ENCODE results near the gene CDH1.
"Not testable (repeated sequence)": the region's sequence is repeated elsewhere in the genome, so short reads cannot be mapped to it uniquely, and the experiment has no call there.

Gene CDH1

GRCh38 chr16:68842964-68843481, 105.9 kb downstream of the CDH1 start:
- H3K27me3 ChIP-seq (ENCODE audit: control insufficient read depth in 5 of 5, insufficient read depth in 4 of 5, low read length in 5 of 5); H3K9me3 ChIP-seq (ENCODE audit: control insufficient read depth in 5 of 5, low read length in 5 of 5); H3K36me3 ChIP-seq (ENCODE audit: control insufficient read depth in 5 of 5, insufficient read depth in 5 of 5, low read length in 5 of 5): not testable (repeated sequence)
- Histone ChIP-seq H3K27ac (ENCODE audit: low read depth, low read length) (peak overlapping the region; percentile 83), H3K4me1 (ENCODE audit: control insufficient read depth in 5 of 5, insufficient read depth in 5 of 5, low read length in 5 of 5) (peaks cover 0 to 15% (median 13%) of the 10 kb centered on the region in 5 donors), H3K4me3 (ENCODE audit: low read depth in 1 of 5, low read length in 5 of 5) (peak overlapping the region; percentile 75 to 97 (median 91)), H3K9ac (ENCODE audit: low read length in 5 of 5) (peak overlapping the region; percentile 30 to 99 (median 96))

GRCh38 chr16:68843482-68844210, 106.6 kb downstream of the CDH1 start, which contains the start of gene TANGO6:
Gene TANGO6, plus strand, starts transcription at chr16:68843531. Its CDS starts 87 bp downstream, at chr16:68843618.
- H3K4me1 ChIP-seq (ENCODE audit: control insufficient read depth in 5 of 5, insufficient read depth in 5 of 5, low read length in 5 of 5), result peaks cover 0 to 15% (median 13%) of the 10 kb centered on the region in 5 donors
- no peaks in the 10 kb centered on the region for H3K36me3 ChIP-seq (ENCODE audit: control insufficient read depth in 5 of 5, insufficient read depth in 5 of 5, low read length in 5 of 5)
- no peaks in the 10 kb centered on the region for H3K9me3 ChIP-seq (ENCODE audit: control insufficient read depth in 5 of 5, low read length in 5 of 5)
- peak within 1 kb of the TSS; percentile 83 for H3K27ac ChIP-seq (ENCODE audit: low read depth, low read length)
- peak within 1 kb of the TSS; percentile 83 to 97 (median 92) for H3K4me3 ChIP-seq (ENCODE audit: low read depth in 1 of 5, low read length in 5 of 5)
- H3K9ac ChIP-seq (ENCODE audit: low read length in 5 of 5), result peak within 1 kb of the TSS; percentile 30 to 99 (median 96)
- H3K27me3 ChIP-seq (ENCODE audit: control insufficient read depth in 5 of 5, insufficient read depth in 4 of 5, low read length in 5 of 5), result no peaks in the 10 kb centered on the region

GRCh38 chr16:68844211-68844564, 107.1 kb downstream of the CDH1 start:
- Histone ChIP-seq H3K9me3 (ENCODE audit: control insufficient read depth in 5 of 5, low read length in 5 of 5) (no peaks in the 10 kb centered on the region), H3K4me3 (ENCODE audit: low read depth in 1 of 5, low read length in 5 of 5) (peak overlapping the region; percentile 83 to 97 (median 92)), H3K27me3 (ENCODE audit: control insufficient read depth in 5 of 5, insufficient read depth in 4 of 5, low read length in 5 of 5) (no peaks in the 10 kb centered on the region), H3K27ac (ENCODE audit: low read depth, low read length) (peak overlapping the region; percentile 83), H3K36me3 (ENCODE audit: control insufficient read depth in 5 of 5, insufficient read depth in 5 of 5, low read length in 5 of 5) (no peaks in the 10 kb centered on the region), H3K4me1 (ENCODE audit: control insufficient read depth in 5 of 5, insufficient read depth in 5 of 5, low read length in 5 of 5) (peaks cover 0 to 15% (median 13%) of the 10 kb centered on the region in 5 donors), H3K9ac (ENCODE audit: low read length in 5 of 5) (peak overlapping the region; percentile 30 to 99 (median 96))

GRCh38 chr16:68848786-68849185, 111.7 kb downstream of the CDH1 start:
- Histone ChIP-seq H3K36me3 (ENCODE audit: control insufficient read depth in 5 of 5, insufficient read depth in 5 of 5, low read length in 5 of 5) (no peaks in the 10 kb centered on the region), H3K4me3 (ENCODE audit: low read depth in 1 of 5, low read length in 5 of 5) (no peak overlapping the region), H3K9ac (ENCODE audit: low read length in 5 of 5) (no peak overlapping the region), H3K27me3 (ENCODE audit: control insufficient read depth in 5 of 5, insufficient read depth in 4 of 5, low read length in 5 of 5) (no peaks in the 10 kb centered on the region), H3K4me1 (ENCODE audit: control insufficient read depth in 5 of 5, insufficient read depth in 5 of 5, low read length in 5 of 5) (peaks cover 0 to 15% (median 13%) of the 10 kb centered on the region in 5 donors), H3K9me3 (ENCODE audit: control insufficient read depth in 5 of 5, low read length in 5 of 5) (no peaks in the 10 kb centered on the region), H3K27ac (ENCODE audit: low read depth, low read length) (no peak overlapping the region)

- peaks cover 0 to 7% (median 5%) of the 10 kb centered on the region in 5 donors for H3K4me1 ChIP-seq (ENCODE audit: control insufficient read depth in 5 of 5, insufficient read depth in 5 of 5, low read length in 5 of 5)
- peak overlapping the region in 1 of 5 donors; percentile 51 for H3K9ac ChIP-seq (ENCODE audit: low read length in 5 of 5)
- no peaks in the 10 kb centered on the region for H3K36me3 ChIP-seq (ENCODE audit: control insufficient read depth in 5 of 5, insufficient read depth in 5 of 5, low read length in 5 of 5)
- no peak overlapping the region for H3K27ac ChIP-seq (ENCODE audit: low read depth, low read length)
- H3K4me3 ChIP-seq (ENCODE audit: low read depth in 1 of 5, low read length in 5 of 5), result no peak overlapping the region
- H3K9me3 ChIP-seq (ENCODE audit: control insufficient read depth in 5 of 5, low read length in 5 of 5), result no peaks in the 10 kb centered on the region
- H3K27me3 ChIP-seq (ENCODE audit: control insufficient read depth in 5 of 5, insufficient read depth in 4 of 5, low read length in 5 of 5), result no peaks in the 10 kb centered on the region
Observed at GRCh38 chr16:68850481-68850880, 113.4 kb downstream of the CDH1 start.

GRCh38 chr16:68851601-68852000, 114.5 kb downstream of the CDH1 start:
- Histone ChIP-seq H3K4me1 (ENCODE audit: control insufficient read depth in 5 of 5, insufficient read depth in 5 of 5, low read length in 5 of 5) (peaks cover 0 to 7% (median 5%) of the 10 kb centered on the region in 5 donors), H3K9ac (ENCODE audit: low read length in 5 of 5) (no peak overlapping the region), H3K27me3 (ENCODE audit: control insufficient read depth in 5 of 5, insufficient read depth in 4 of 5, low read length in 5 of 5) (no peaks in the 10 kb centered on the region), H3K4me3 (ENCODE audit: low read depth in 1 of 5, low read length in 5 of 5) (no peak overlapping the region), H3K9me3 (ENCODE audit: control insufficient read depth in 5 of 5, low read length in 5 of 5) (no peaks in the 10 kb centered on the region), H3K36me3 (ENCODE audit: control insufficient read depth in 5 of 5, insufficient read depth in 5 of 5, low read length in 5 of 5) (no peaks in the 10 kb centered on the region), H3K27ac (ENCODE audit: low read depth, low read length) (no peak overlapping the region)

- Histone ChIP-seq H3K36me3 (ENCODE audit: control insufficient read depth in 5 of 5, insufficient read depth in 5 of 5, low read length in 5 of 5) (peaks cover 5 to 22% (median 15%) of the 10 kb centered on the region in 5 donors), H3K4me3 (ENCODE audit: low read depth in 1 of 5, low read length in 5 of 5) (no peak overlapping the region), H3K9ac (ENCODE audit: low read length in 5 of 5) (no peak overlapping the region), H3K9me3 (ENCODE audit: control insufficient read depth in 5 of 5, low read length in 5 of 5) (no peaks in the 10 kb centered on the region), H3K27me3 (ENCODE audit: control insufficient read depth in 5 of 5, insufficient read depth in 4 of 5, low read length in 5 of 5) (no peaks in the 10 kb centered on the region), H3K27ac (ENCODE audit: low read depth, low read length) (no peak overlapping the region), H3K4me1 (ENCODE audit: control insufficient read depth in 5 of 5, insufficient read depth in 5 of 5, low read length in 5 of 5) (no peaks in the 10 kb centered on the region)
Observed at GRCh38 chr16:68857479-68857878, 120.4 kb downstream of the CDH1 start.

GRCh38 chr16:68859828-68860227, 122.7 kb downstream of the CDH1 start:
- H3K4me3 ChIP-seq (ENCODE audit: low read depth in 1 of 5, low read length in 5 of 5), result no peak overlapping the region
- peaks cover 5 to 37% (median 22%) of the 10 kb centered on the region in 5 donors for H3K36me3 ChIP-seq (ENCODE audit: control insufficient read depth in 5 of 5, insufficient read depth in 5 of 5, low read length in 5 of 5)

GRCh38 chr16:68860978-68861892, 124.1 kb downstream of the CDH1 start:
- H3K9ac ChIP-seq (ENCODE audit: low read length in 5 of 5), result no peak overlapping the region
- no peak overlapping the region for H3K4me3 ChIP-seq (ENCODE audit: low read depth in 1 of 5, low read length in 5 of 5)
- H3K27me3 ChIP-seq (ENCODE audit: control insufficient read depth in 5 of 5, insufficient read depth in 4 of 5, low read length in 5 of 5), result no peaks in the 10 kb centered on the region
- no peak overlapping the region for H3K27ac ChIP-seq (ENCODE audit: low read depth, low read length)
- H3K36me3 ChIP-seq (ENCODE audit: control insufficient read depth in 5 of 5, insufficient read depth in 5 of 5, low read length in 5 of 5), result peaks cover 5 to 37% (median 24%) of the 10 kb centered on the region in 5 donors
- no peaks in the 10 kb centered on the region for H3K4me1 ChIP-seq (ENCODE audit: control insufficient read depth in 5 of 5, insufficient read depth in 5 of 5, low read length in 5 of 5)
- no peaks in the 10 kb centered on the region for H3K9me3 ChIP-seq (ENCODE audit: control insufficient read depth in 5 of 5, low read length in 5 of 5)

More at GRCh38 chr16:68859828-68860227, 122.7 kb downstream of the CDH1 start:
- no peak overlapping the region for H3K9ac ChIP-seq (ENCODE audit: low read length in 5 of 5)
- H3K4me1 ChIP-seq (ENCODE audit: control insufficient read depth in 5 of 5, insufficient read depth in 5 of 5, low read length in 5 of 5), result no peaks in the 10 kb centered on the region
- no peak overlapping the region for H3K27ac ChIP-seq (ENCODE audit: low read depth, low read length)
- H3K27me3 ChIP-seq (ENCODE audit: control insufficient read depth in 5 of 5, insufficient read depth in 4 of 5, low read length in 5 of 5), result no peaks in the 10 kb centered on the region
- H3K9me3 ChIP-seq (ENCODE audit: control insufficient read depth in 5 of 5, low read length in 5 of 5), result no peaks in the 10 kb centered on the region
